Measurements from ENCODE around the gene EPB42. TPM values are rescaled to one million over a fixed set of nuclear protein-coding genes. Genes with fewer than 3 reads are reported as not detected.
A peak's percentile ranks its signal among the peaks of the same experiment; 100 is the strongest.

The EPB42 gene
- total RNA-seq, 1 experiment from 2014 or later, result not detected

- no peaks in the 10 kb centered on the region for H3K27me3 ChIP-seq (replicated peaks; ENCODE audit: control insufficient read depth, insufficient read depth, low read length)
- intact Hi-C loops (cut with micrococcal nuclease; ENCODE audit: unreplicated experiment), result loop anchor here (1.0 kb wide), 1 partner anchor 60 kb away; no protein-coding TSS in a partner anchor
- no peak overlapping the region for H3K4me3 ChIP-seq (ENCODE audit: low read depth, low read length)
- TF ChIP-seq CTCF (IDR thresholded peaks at IDR 0.05; ENCODE audit: insufficient read depth in 1 of 2, low read depth in 1 of 2, low read length in 1 of 2, severe bottlenecking in 1 of 2, unreplicated experiment in 1 of 2), result peak; percentile 52 to 77
- no peaks in the 10 kb centered on the region for H3K9me3 Mint-ChIP-seq (ENCODE audit: unreplicated experiment)
- no peak overlapping the region for H3K4me3 Mint-ChIP-seq (ENCODE audit: unreplicated experiment)
- BruUV-seq (replicated peaks), result no TSS peak
- no peak overlapping the region for H3K27ac Mint-ChIP-seq (ENCODE audit: unreplicated experiment)
- ChIA-PET CTCF (interaction anchor here (0.5 to 1.9 kb wide), 17 partner anchors 9 to 1458 kb away, joined by 3 to 59 read pairs (median 4); partner anchors contain the start of genes TUBGCP4 and ZSCAN29), POLR2A (interaction anchor here (0.6 to 0.9 kb wide), 3 partner anchors 446 to 650 kb away, joined by 3 to 7 read pairs (median 4); partner anchors contain the start of genes PDIA3 and STARD9)
- no peaks in the 10 kb centered on the region for H3K4me1 Mint-ChIP-seq (ENCODE audit: low read depth, unreplicated experiment)
- H3K27me3 Mint-ChIP-seq (ENCODE audit: insufficient read depth, unreplicated experiment), result peaks cover 2% of the 10 kb centered on the region
- H3K4me1 ChIP-seq, result no peaks in the 10 kb centered on the region
- peak; percentile 47 to 60 for DNase-seq
- no peaks in the 10 kb centered on the region for H3K36me3 Mint-ChIP-seq (ENCODE audit: insufficient read depth, unreplicated experiment)
- H3K9me3 ChIP-seq, result no peaks in the 10 kb centered on the region
- no peaks in the 10 kb centered on the region for H3K36me3 ChIP-seq (ENCODE audit: control insufficient read depth, insufficient read depth, low read length)
Measured at GRCh38 chr15:43225201-43225949, 4.6 kb upstream of the EPB42 start.

DNA sequence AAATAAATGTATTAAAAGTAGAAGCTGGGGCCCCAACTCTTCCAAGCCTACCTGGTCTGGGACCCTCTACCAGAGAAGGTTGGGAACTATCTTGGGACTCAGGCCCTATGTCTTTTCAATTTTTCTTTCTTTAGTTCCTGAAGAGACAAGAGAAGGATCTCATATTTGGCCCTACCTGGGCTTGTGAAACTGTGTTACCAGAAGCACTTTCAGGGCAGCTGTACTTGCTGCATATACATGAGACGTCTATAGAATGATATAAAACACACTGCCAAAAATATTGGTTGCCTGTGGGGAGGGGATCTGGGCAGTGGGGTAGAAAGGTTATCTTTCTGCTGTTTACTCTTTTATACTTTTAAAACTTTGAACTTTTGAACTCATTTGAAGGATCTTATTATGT lies 604 bp upstream of the EPB42 start:
- Histone ChIP-seq H3K27me3 (replicated peaks; ENCODE audit: control insufficient read depth, insufficient read depth, low read length) (no peaks in the 10 kb centered on the region), H3K4me3 (ENCODE audit: low read depth, low read length) (no peak overlapping the region), H3K36me3 (ENCODE audit: control insufficient read depth, insufficient read depth, low read length) (no peaks in the 10 kb centered on the region), H3K9me3 (no peaks in the 10 kb centered on the region), H3K4me1 (no peaks in the 10 kb centered on the region)
- ChIA-PET POLR2A (no interaction called here), CTCF (interaction anchor here (0.6 kb wide), 1 partner anchor 97 kb away, joined by 4 read pairs; no protein-coding TSS in a partner anchor)
- Mint-ChIP-seq H3K4me3 (ENCODE audit: unreplicated experiment) (no peak overlapping the region), H3K27me3 (ENCODE audit: insufficient read depth, unreplicated experiment) (peaks cover 5% of the 10 kb centered on the region), H3K4me1 (ENCODE audit: low read depth, unreplicated experiment) (no peaks in the 10 kb centered on the region), H3K27ac (ENCODE audit: unreplicated experiment) (no peak overlapping the region), H3K36me3 (ENCODE audit: insufficient read depth, unreplicated experiment) (no peaks in the 10 kb centered on the region), H3K9me3 (ENCODE audit: unreplicated experiment) (peaks cover 8% of the 10 kb centered on the region)
- intact Hi-C loops (cut with micrococcal nuclease; ENCODE audit: unreplicated experiment), result no loop called here
- BruUV-seq (replicated peaks), result no TSS peak
- DNase-seq, result no peak
- no peak for TF ChIP-seq CTCF (IDR thresholded peaks at IDR 0.05; ENCODE audit: insufficient read depth in 1 of 2, low read depth in 1 of 2, low read length in 1 of 2, severe bottlenecking in 1 of 2, unreplicated experiment in 1 of 2)

GRCh38 chr15:43219929-43220928 lies 589 bp downstream of the EPB42 start:
- Mint-ChIP-seq H3K27me3 (ENCODE audit: insufficient read depth, unreplicated experiment) (peaks cover 5% of the 10 kb centered on the region), H3K36me3 (ENCODE audit: insufficient read depth, unreplicated experiment) (no peaks in the 10 kb centered on the region), H3K4me3 (ENCODE audit: unreplicated experiment) (no peak overlapping the region), H3K9me3 (ENCODE audit: unreplicated experiment) (peaks cover 8% of the 10 kb centered on the region), H3K27ac (ENCODE audit: unreplicated experiment) (no peak overlapping the region), H3K4me1 (ENCODE audit: low read depth, unreplicated experiment) (no peaks in the 10 kb centered on the region)
- no peaks in the 10 kb centered on the region for H3K36me3 ChIP-seq (ENCODE audit: control insufficient read depth, insufficient read depth, low read length)
- no peaks in the 10 kb centered on the region for H3K9me3 ChIP-seq
- ChIA-PET POLR2A (no interaction called here), CTCF (no interaction called here)
- H3K27me3 ChIP-seq (replicated peaks; ENCODE audit: control insufficient read depth, insufficient read depth, low read length), result no peaks in the 10 kb centered on the region
- no peaks in the 10 kb centered on the region for H3K4me1 ChIP-seq
- TF ChIP-seq CTCF (IDR thresholded peaks at IDR 0.05; ENCODE audit: insufficient read depth in 1 of 2, low read depth in 1 of 2, low read length in 1 of 2, severe bottlenecking in 1 of 2, unreplicated experiment in 1 of 2), result no peak
- no TSS peak for BruUV-seq (replicated peaks)
- intact Hi-C loops (cut with micrococcal nuclease; ENCODE audit: unreplicated experiment), result no loop called here
- no peak overlapping the region for H3K4me3 ChIP-seq (ENCODE audit: low read depth, low read length)
- DNase-seq, result peak in 1 of 2 experiments; percentile 9
